Prostate gland (tissue), 2 donors: ENCODE measurements around the gene TUBGCP3. TPM values are rescaled to one million over a fixed set of nuclear protein-coding genes. Genes with fewer than 3 reads are reported as not detected.

Experiments
- DNase-seq: peaks from one replicate; pipeline ENCODE4 v3.0.0-alpha.2; 2019; ENCODE audit warnings: low spot score
- H3K27ac ChIP-seq, 2 donors: fragments of 200-600 bp; sonication (generic); 2 replicates each; pipeline ENCODE4 v1.5.1; 2017 to 2019
- H3K27me3 ChIP-seq: fragments of 200-600 bp; sonication (generic); replicated peaks from 2 replicates; pipeline ENCODE4 v1.5.1; 2019; ENCODE audit not compliant: insufficient read depth
- H3K36me3 ChIP-seq, 2 donors: fragments of 200-600 bp; sonication (generic); 1 replicate in 1 of 2; 2 replicates in 1 of 2; pipeline versions ENCODE4 v1.5.1 to v1.8.1; 2017 to 2019
- H3K4me1 ChIP-seq: fragments of 200-600 bp; sonication (generic); replicated peaks from 2 replicates; pipeline ENCODE4 v1.5.1; 2019
- H3K4me3 ChIP-seq, 2 donors: fragments of 200-600 bp; sonication (generic); 2 replicates each; pipeline ENCODE4 v1.5.1; 2017 to 2019
- H3K9me3 ChIP-seq: fragments of 200-600 bp; sonication (generic); 2 replicates; pipeline ENCODE4 v1.5.1; 2017
- POLR2A ChIP-seq: fragments of 450-650 bp; IDR thresholded peaks from one replicate; pipeline ENCODE4 v1.6.1; 2016; ENCODE audit warnings: antibody characterized with exemption, mild to moderate bottlenecking
- POLR2AphosphoS5 ChIP-seq: sonication (generic); formaldehyde crosslinking; IDR thresholded peaks from one replicate; pipeline ENCODE4 v1.6.1; 2017; ENCODE audit warnings: antibody characterized with exemption
- WGBS: methylation state at CpG from one replicate; pipeline ENCODE4 v1.1.5; 2018; 5-methylcytosine and 5-hydroxymethylcytosine counted together
- intact Hi-C: fragments of 100-400 bp; cut with DNase I; formaldehyde crosslinking; loops from one replicate; pipeline ENCODE4 v1.14.2; 2022
- total RNA-seq, 2 donors: library from RNA; depleted of rRNA; stranded (reverse); fragments of >200 nt; gene quantifications; one replicate each; pipeline ENCODE4 v1.1.0, GENCODE V29; 2016
- TF ChIP-seq, protein P1 (sequence below), 4 experiments: fragments of 200-600 bp in 2 of 4; fragments of 450-650 bp in 2 of 4; sonication (generic) in 2 of 4; IDR thresholded peaks; 1 replicate in 3 of 4; 2 replicates in 1 of 4; pipeline ENCODE4 v1.5.1; 2016 to 2019; ENCODE audit warnings: antibody characterized with exemption in 4 of 4, mild to moderate bottlenecking in 2 of 4, moderate library complexity in 2 of 4

Gene TUBGCP3
- total RNA-seq, 2 donors from 2014 or later, result 19.7 to 37.5 TPM

DNA sequence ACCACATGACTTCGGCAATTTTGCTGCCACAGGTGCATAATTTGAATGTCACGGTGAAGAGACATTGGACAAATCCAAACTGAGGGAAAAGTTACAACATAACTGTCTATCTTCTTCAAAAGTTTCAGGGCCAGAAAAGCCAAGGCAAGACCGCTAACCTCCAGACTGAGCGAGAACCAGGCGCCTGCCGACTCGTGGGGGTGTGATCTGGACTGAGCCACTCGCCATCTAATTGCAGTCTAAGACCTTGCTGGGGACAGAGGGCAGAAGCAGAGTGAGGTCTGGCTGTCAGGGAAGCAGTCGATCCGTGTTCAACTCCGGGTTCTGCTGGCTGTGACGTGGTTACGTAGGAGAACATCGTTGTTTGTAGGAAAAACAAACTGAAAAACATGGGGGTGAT, 123.2 kb downstream of the TUBGCP3 start:
- Histone ChIP-seq H3K36me3 (no peaks in the 10 kb centered on the region), H3K27ac (no peak overlapping the region), H3K9me3 (no peaks in the 10 kb centered on the region), H3K4me1 (no peaks in the 10 kb centered on the region), H3K4me3 (no peak overlapping the region), H3K27me3 (no peaks in the 10 kb centered on the region)
- intact Hi-C loops, result no loop called here
- TF ChIP-seq, protein P1, sequence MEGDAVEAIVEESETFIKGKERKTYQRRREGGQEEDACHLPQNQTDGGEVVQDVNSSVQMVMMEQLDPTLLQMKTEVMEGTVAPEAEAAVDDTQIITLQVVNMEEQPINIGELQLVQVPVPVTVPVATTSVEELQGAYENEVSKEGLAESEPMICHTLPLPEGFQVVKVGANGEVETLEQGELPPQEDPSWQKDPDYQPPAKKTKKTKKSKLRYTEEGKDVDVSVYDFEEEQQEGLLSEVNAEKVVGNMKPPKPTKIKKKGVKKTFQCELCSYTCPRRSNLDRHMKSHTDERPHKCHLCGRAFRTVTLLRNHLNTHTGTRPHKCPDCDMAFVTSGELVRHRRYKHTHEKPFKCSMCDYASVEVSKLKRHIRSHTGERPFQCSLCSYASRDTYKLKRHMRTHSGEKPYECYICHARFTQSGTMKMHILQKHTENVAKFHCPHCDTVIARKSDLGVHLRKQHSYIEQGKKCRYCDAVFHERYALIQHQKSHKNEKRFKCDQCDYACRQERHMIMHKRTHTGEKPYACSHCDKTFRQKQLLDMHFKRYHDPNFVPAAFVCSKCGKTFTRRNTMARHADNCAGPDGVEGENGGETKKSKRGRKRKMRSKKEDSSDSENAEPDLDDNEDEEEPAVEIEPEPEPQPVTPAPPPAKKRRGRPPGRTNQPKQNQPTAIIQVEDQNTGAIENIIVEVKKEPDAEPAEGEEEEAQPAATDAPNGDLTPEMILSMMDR (IDR thresholded peaks at IDR 0.05), result no peak
- no peak for DNase-seq
- 93% methylated on average over 14 of the region's 14 CpGs for WGBS

GRCh38 chr13:112462408-112462807, 125.5 kb downstream of the TUBGCP3 start:
- 94% methylated on average over 5 of the region's 5 CpGs for WGBS
- no peaks in the 10 kb centered on the region for H3K36me3 ChIP-seq
- no peaks in the 10 kb centered on the region for H3K9me3 ChIP-seq
- no peak for TF ChIP-seq POLR2AphosphoS5
- TF ChIP-seq POLR2A, result no peak
- TF ChIP-seq, protein P1 (IDR thresholded peaks at IDR 0.05), result no peak
- H3K4me3 ChIP-seq, result no peak overlapping the region
- DNase-seq, result no peak
- H3K4me1 ChIP-seq, result no peaks in the 10 kb centered on the region
- no peak overlapping the region for H3K27ac ChIP-seq
- no peaks in the 10 kb centered on the region for H3K27me3 ChIP-seq
- intact Hi-C loops, result no loop called here

- TF ChIP-seq POLR2A, result no peak
- TF ChIP-seq, protein P1 (IDR thresholded peaks at IDR 0.05), result no peak
- no peak for TF ChIP-seq POLR2AphosphoS5
- no peaks in the 10 kb centered on the region for H3K4me1 ChIP-seq
- H3K9me3 ChIP-seq, result no peaks in the 10 kb centered on the region
- no peak for DNase-seq
- intact Hi-C loops, result no loop called here
- WGBS, result 63% methylated on average over 12 of the region's 13 CpGs
- H3K36me3 ChIP-seq, result no peaks in the 10 kb centered on the region
- no peak overlapping the region for H3K27ac ChIP-seq
- H3K4me3 ChIP-seq, result no peak overlapping the region
- no peaks in the 10 kb centered on the region for H3K27me3 ChIP-seq
These were observed 130.5 kb downstream of the TUBGCP3 start for GRCh38 chr13:112457485-112457884.

- Histone ChIP-seq H3K27ac (no peak overlapping the region), H3K9me3 (no peaks in the 10 kb centered on the region), H3K36me3 (no peaks in the 10 kb centered on the region), H3K4me1 (no peaks in the 10 kb centered on the region), H3K27me3 (no peaks in the 10 kb centered on the region), H3K4me3 (no peak overlapping the region)
- 79% methylated on average over 9 of the region's 9 CpGs for WGBS
- TF ChIP-seq, protein P1 (IDR thresholded peaks at IDR 0.05), result no peak
- TF ChIP-seq POLR2AphosphoS5, result no peak
- TF ChIP-seq POLR2A, result no peak
- intact Hi-C loops, result no loop called here
- no peak for DNase-seq
These were observed 130.9 kb downstream of the TUBGCP3 start for GRCh38 chr13:112457081-112457480.

DNA sequence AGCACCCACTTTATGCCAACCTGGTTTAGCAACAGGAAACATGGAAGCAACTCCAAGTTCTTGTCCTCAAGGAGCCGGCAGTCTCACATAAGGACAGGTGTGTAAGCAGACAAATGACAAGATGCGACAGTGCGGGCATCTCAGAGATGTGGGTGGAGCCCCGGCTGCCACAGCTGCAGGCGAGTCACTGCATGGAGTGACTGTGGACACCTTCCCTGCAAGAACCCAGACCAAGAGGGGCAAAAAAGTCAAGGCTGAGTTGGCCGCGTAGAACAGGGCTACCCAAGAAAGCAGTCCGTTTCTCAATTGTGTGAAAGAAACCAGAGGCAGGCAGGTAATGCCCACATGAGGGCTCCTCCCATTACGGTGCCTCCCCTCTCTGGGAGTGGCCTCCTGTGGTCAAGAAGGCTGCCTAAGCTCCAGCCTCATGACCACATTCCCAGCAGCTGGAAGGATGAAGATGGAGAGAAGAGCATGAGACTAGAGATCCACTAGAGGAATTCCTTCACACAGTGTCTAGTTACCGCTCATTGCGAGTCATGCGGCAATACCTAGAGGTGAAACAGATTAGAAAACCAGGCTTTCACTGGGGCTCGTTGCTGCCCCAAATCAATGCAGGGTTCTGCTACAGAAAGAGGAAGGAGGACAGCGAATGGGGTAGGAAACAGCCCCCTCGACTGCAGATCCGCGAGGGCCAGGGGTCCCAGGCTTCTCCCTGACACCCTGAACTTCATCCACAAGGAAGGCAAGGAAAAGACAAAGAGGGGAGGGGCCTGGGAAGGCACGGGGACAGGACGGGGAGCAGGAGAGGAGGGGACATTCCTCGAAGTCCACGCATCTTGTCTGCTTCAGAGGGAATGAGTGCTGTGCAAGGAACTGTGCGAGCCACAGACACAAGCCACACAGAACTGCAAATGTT, 131.6 kb downstream of the TUBGCP3 start:
- DNase-seq, result no peak
- intact Hi-C loops, result no loop called here
- H3K27me3 ChIP-seq, result no peaks in the 10 kb centered on the region
- no peaks in the 10 kb centered on the region for H3K4me1 ChIP-seq
- H3K27ac ChIP-seq, result no peak overlapping the region
- H3K4me3 ChIP-seq, result no peak overlapping the region
- no peaks in the 10 kb centered on the region for H3K36me3 ChIP-seq
- 87% methylated on average over 22 of the region's 22 CpGs for WGBS
- TF ChIP-seq, protein P1 (IDR thresholded peaks at IDR 0.05), result no peak
- TF ChIP-seq POLR2AphosphoS5 (no peak), POLR2A (no peak)
- no peaks in the 10 kb centered on the region for H3K9me3 ChIP-seq
